Hematopoietic multipotent progenitor cell treated with erythropoietin and hydrocortisone succinate and interleukin-3 and kit ligand, for 4 days (in vitro differentiated cells): ENCODE data around the gene TMEM132D.

Source experiments
- DNase-seq: peaks from one replicate; pipeline ENCODE4 v3.0.0-alpha.2; 2015

Gene TMEM132D

GRCh38 chr12:129819391-129819790 is 84.4 kb downstream of the TMEM132D start:
- DNase-seq: no peak

DNA sequence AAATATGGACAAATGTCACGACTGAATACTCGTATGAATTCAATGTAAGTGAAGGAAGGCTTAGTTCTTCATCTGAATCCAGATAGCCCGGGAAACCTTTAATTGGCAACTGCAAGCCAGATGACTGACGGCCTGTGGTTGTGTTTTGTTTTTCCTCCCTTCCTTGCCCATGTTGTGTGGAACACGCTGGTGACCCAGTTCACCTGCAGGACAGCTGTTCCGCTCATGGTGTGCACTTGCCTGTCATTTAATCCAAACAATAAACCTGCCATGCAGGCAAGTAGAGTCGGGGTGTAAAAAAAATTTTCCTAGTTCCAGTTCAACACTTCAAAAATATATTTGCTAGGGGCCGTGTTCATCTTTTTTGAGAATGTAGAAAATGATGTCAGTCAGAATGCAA is 88.0 kb downstream of the TMEM132D start:
- no peak for DNase-seq

- DNase-seq: no peak
Measured at GRCh38 chr12:129811963-129812362, 91.9 kb downstream of the TMEM132D start.

DNA sequence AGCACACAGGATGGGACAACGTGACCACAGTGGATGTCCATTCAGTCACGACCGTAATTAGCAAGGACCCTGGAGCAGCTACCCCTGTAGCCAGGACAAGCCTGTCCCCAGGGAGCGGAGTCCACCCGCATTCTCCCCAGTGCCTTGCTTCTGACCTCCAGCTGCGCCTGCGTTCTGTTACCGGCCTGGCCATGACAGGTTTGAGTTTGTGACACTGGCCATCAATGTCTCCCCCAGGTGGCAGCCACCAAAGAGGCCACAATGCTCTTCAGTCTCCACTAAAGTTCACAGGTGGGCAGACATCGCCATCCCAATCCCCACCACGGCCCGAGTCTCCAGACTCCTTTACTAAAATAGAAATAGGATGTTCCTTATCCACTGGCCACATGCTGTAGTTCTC is 96.7 kb downstream of the TMEM132D start:
- no peak for DNase-seq

DNA sequence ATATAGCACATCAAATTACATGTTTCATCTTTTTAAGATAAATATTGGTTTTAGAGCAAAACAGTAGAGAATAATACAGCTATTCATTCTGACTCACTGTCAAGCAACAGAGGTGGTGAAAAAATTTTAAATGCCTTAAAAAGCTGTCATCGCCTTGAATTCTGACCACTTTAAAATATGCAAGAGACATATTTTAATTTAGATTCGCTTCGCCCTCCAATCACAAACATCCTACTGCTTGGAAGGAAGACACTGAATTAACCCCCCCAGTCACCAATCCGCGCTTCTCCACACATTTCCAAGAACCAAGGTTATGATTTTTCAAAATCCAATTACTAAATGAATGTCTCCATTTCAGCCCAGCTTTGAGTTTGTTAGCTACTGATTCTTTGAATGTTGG is 112.4 kb downstream of the TMEM132D start:
- DNase-seq: no peak

DNA sequence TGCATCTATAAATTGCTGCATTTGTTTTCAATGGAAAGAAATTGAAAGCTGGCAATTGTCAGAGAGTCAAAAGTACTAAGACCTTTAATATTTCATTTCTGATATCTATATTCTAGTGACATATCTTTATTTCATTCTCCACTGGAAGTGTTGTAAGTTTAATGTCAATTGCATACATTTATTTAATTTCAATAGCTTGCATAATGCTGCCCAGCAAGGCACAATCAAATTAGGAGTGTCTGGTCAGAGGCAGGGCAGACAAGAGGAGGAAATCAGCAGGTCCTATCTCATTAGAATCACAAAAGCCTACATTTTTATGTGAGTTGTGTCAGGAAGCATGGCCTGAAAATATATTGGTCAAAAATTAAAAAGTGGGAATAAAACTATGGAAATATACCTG is 112.9 kb downstream of the TMEM132D start:
- DNase-seq: no peak

DNA sequence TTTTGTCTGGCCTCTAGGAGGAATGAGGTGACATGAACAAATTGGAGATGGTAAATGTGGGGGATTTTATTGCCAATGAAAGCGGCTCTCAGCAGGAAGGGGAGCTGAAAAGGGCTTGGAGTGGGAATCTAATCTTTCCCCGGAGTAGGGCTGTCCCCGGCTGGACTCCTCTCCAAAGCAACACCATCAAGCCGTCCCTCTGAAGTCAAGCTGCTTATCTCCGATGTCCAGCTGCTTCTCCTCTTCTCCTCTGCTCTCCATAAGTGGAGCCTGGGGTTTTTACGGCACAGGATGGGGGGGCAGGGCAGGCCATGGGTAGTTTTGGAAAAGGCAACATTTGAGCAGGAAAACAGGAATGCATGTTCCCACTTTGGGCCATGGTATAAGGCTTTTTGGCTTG is 113.5 kb downstream of the TMEM132D start:
- DNase-seq: no peak

GRCh38 chr12:129789921-129790320 is 113.9 kb downstream of the TMEM132D start:
- no peak for DNase-seq

GRCh38 chr12:129788506-129789084 is 115.2 kb downstream of the TMEM132D start:
- DNase-seq: no peak

DNA sequence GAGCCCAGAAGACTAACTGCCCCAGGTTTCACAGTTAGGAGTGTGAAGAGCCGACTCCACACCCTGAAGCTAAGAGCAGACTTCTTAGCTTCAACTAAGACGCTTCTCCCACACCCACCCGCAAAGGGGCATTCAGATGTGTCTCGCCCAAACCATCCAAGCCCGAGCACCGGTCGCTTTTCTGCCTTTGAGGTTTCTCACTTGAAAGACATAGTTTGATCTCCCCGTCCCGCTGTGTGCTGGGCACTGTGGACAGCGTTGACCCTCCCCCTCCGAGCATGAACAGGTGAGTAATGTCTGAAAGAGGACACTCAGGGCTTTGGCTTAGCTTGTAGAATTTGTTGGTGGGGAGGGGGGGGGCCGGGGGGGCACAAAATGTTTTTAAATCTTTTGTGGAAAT is 123.8 kb downstream of the TMEM132D start:
- no peak for DNase-seq

DNA sequence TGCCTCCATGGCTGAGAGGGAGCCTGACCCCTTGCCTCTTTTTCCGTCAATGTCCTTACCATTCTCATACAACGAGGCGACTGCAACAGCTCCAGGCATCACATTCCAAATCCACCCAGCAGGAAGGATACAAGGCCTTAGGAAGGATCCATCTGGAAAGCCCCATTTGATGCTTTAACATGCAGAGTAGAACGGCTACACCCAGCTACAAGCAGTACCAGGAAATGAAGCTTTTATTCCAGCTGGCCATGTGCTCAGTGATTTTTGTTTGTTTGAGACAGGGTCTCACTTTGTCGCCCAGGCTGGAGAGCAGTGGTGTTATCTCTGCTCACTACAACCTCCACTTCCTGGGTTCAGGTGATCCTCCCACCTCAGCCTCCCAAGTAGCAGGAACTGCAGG is 124.8 kb downstream of the TMEM132D start:
- DNase-seq: no peak

DNA sequence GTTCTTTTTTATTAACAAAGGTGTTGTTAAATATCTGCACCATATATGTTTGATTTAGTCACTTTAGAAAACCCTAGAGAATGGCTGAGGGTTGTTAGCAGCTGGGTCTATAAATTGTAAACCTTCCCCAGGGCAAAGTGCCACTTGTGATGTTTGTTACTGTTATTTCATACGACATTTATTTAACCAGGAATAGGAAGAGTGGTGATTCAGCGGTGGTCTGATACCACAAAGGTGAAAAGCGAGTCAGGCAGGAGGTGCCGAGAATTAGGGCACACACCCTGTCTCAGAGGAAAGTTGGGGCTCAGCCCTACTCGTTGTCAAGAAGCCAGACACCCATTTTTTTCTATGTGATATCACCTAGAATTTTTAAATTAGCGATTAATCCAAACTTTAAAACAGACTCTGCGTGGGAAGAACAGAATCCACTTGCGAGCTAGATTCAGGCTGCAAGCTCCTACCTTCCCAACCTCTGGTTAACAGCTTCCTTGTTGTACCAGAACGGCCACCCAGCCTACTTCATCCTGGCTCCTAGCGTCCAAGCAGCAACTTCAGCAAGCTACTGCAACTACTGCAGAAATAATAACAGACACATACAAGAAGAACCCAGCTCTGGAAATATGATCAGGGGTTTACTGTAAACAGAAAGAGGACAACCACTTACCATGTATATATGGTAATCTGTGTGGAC is 126.7 kb downstream of the TMEM132D start:
- no peak for DNase-seq

DNA sequence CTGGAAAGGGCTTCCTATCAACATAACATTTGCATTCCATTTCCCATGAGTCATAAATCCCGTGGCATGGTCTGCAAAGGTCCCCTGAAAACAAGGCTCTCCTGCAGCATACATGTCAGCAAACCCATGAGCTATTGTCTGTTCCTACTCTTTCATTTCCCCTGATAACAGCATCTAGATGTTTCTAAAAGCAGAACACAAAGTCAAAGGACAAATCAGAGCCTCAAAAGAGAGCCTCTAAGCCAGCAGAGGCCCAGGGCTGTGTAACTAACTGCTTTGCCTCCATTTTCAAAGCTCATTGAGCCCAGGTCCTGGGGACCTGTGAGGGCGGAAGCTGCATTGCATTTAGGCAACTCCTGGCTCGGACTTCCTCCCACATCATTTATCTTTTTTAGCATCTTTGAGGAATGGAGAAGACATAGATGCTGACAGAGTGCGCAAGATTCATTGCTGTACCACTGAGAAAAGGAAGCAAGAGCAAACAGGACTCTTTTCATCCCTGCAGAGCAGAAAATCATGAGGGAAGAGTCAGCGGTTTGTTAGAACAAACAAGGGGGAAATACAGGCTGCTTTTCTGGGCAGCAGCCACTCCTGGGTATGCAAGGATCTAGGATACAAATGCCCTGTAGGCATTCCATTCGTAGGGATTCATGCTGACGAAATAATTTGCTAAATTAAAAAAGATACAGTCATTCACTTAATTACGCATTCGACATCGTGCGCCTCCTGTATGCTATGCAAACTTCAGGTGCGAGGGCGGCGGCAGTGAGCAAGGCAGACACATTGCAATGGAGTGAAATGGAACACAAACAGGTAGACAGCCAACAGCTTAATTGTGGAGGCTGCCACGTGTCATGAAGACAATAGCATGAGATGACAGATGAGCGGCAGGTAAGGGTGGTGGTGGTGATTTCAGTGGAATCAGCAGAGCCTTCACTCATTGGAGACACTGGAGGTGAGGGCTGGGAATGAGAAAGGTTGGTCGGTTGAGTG is 131.0 kb downstream of the TMEM132D start:
- DNase-seq: no peak

- no peak for DNase-seq
Measured at GRCh38 chr12:129771238-129771637, 132.6 kb downstream of the TMEM132D start.

GRCh38 chr12:129765719-129766118 is 138.1 kb downstream of the TMEM132D start:
- DNase-seq: no peak

DNA sequence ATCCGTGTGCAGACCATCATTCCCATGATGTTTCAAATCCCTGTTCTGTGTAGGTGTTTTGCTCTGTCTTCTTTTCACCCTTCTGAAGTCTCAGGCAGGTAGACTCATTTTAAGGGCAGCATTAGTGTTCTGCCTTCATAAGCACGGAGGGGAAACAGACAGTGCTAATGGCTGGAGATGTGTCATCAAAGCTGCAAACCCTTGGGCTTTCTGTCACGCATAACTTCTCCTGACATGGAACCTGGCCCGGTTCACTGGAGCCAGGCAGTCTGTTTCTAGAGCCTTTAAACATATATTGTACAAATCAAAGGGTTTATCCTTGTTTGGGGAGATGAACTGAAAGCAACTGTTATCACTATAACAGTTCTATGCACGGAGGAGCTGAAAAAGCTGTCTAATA is 141.4 kb downstream of the TMEM132D start:
- DNase-seq: no peak

- DNase-seq: no peak
Measured at GRCh38 chr12:129753586-129753985, 150.2 kb downstream of the TMEM132D start.

DNA sequence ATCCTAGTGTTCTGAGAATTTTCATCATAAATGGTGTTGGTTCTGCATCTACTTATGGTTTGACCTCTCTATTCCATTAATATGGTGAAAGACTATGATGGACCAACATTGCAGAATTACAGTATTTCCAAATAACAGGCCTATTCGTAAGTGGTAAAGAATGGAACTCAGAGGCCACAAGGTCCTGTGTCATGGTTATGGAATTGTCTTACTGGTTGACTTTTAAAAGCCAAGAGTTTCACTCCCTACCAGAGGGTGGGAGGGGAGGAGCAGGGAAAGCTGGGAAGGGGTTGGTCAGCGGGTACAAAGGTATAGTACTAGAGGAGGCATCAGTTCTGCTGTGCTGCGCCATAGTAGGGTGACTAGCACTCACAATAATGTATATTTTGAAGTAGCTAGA is 153.4 kb downstream of the TMEM132D start:
- no peak for DNase-seq

DNA sequence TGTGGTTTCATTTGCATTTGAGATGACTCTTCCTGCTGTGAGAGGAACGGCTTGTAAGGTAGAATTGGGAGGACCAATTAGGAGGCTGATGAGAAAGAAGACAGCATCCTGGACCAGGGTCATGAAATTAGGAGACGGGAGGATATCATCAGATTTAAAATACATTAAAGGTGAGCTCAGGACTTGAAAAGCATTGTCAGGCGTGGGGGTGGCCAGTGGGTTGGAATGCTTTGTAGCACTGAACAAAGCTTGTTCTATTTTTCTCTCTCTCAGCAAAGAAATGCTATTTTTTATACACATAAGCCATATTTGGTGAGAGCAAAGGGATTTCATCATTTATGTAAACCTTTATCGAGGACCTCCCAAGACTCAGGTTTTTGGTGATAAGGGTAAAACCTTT is 157.5 kb downstream of the TMEM132D start:
- DNase-seq: no peak

GRCh38 chr12:129729170-129729569 is 174.7 kb downstream of the TMEM132D start:
- no peak for DNase-seq

GRCh38 chr12:129727100-129727499 is 176.7 kb downstream of the TMEM132D start:
- no peak for DNase-seq

DNA sequence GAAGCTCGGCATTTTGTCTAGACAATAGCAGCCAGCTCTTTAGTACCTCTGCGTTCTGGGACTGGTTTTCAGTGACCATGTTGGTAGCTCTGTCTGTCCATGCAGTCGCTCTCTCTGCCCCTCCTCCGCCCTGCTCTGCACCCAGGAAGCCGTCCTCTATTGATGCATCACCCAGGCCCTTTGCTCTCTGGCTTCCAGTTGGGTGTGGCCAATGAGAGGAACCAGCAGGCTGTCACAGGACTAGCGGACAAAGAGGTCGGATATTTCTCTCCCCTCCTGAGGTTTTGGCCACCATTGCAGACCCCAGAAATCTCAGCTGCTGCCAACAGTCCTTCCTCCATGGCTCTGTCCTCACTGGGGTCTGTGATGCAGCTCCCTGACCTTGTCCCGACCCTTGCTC is 180.6 kb downstream of the TMEM132D start:
- DNase-seq: no peak

DNA sequence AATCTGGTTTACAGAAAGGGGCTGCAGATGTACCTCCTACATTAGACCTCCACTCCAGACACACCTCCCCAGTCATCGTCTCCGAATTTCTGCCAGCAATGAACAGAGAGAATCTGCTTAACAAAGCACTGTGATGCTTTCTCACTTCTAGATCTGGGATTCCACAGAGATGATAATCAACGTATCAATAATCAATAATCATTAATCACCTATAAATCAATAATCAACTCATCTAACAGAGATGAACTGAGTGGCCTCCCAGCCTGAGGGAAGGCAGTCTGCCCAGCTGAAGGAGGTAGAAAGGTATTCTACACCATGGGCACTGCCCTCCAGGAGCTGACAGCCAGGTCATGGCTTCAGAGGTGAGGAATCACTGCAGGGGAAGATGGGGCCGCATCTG is 183.2 kb downstream of the TMEM132D start:
- no peak for DNase-seq

DNA sequence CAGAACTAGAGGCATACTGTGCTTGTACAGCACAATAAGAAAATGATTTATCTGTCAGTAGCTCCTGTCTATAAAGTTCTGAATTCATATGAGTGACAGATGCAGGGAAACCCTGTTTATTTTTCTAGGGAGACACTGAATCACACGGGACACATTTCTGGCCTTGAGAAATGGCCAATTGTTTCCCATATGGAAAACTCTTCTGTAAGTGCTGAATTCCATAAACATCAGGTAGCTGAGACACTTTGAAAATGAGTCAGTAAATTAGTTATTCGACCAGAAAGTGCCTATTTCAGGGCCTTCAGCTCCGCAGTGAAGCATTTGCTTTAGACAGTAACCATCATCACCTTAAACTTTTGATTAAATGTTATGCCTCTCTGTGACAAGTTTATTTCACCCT is 184.4 kb downstream of the TMEM132D start:
- no peak for DNase-seq
